Measurements from ENCODE around the gene PDE6G.
A peak's percentile ranks its signal among the peaks of the same experiment; 100 is the strongest.

The PDE6G gene

GRCh38 chr17:81656118-81656743 lies at the start of gene PDE6G:
PDE6G (minus strand) TSS chr17:81656542; CDS start chr17:81653305, 3,237 bp downstream.
- no peak for DNase-seq (ENCODE audit: low read depth in 2 of 2)

- no peak for DNase-seq (ENCODE audit: low read depth in 2 of 2)
These were observed 49.3 kb upstream of the PDE6G start for GRCh38 chr17:81705518-81706231.

GRCh38 chr17:81703747-81704654 lies 47.7 kb upstream of the PDE6G start:
- no peak for DNase-seq (ENCODE audit: low read depth in 2 of 2)

GRCh38 chr17:81702934-81703746 lies 46.8 kb upstream of the PDE6G start, which contains the start of gene MRPL12:
MRPL12 (plus strand) TSS chr17:81703367; CDS start chr17:81703502, 135 bp downstream.
- DNase-seq (ENCODE audit: low read depth in 2 of 2): peak; percentile 76 to 86

- no peak for DNase-seq (ENCODE audit: low read depth in 2 of 2)
These were observed 45.1 kb upstream of the PDE6G start for GRCh38 chr17:81701288-81702071.

- no peak for DNase-seq (ENCODE audit: low read depth in 2 of 2)
These were observed 44.3 kb upstream of the PDE6G start for GRCh38 chr17:81700353-81701287.

- no peak for DNase-seq (ENCODE audit: low read depth in 2 of 2)
These were observed 41.1 kb upstream of the PDE6G start for GRCh38 chr17:81697261-81698044.

- DNase-seq (ENCODE audit: low read depth in 2 of 2): no peak
These were observed 40.0 kb upstream of the PDE6G start for GRCh38 chr17:81696218-81696941.

- DNase-seq (ENCODE audit: low read depth in 2 of 2): no peak
These were observed 39.5 kb upstream of the PDE6G start for GRCh38 chr17:81695801-81696200.

- no peak for DNase-seq (ENCODE audit: low read depth in 2 of 2)
These were observed 38.9 kb upstream of the PDE6G start for GRCh38 chr17:81695211-81695610.

GRCh38 chr17:81694810-81695209 lies 38.5 kb upstream of the PDE6G start:
- no peak for DNase-seq (ENCODE audit: low read depth in 2 of 2)

GRCh38 chr17:81693509-81694210 lies 37.3 kb upstream of the PDE6G start:
- DNase-seq (ENCODE audit: low read depth in 2 of 2): no peak

- DNase-seq (ENCODE audit: low read depth in 2 of 2): no peak
These were observed 35.3 kb upstream of the PDE6G start for GRCh38 chr17:81691608-81692007.

- no peak for DNase-seq (ENCODE audit: low read depth in 2 of 2)
These were observed 34.9 kb upstream of the PDE6G start for GRCh38 chr17:81691196-81691595.

- no peak for DNase-seq (ENCODE audit: low read depth in 2 of 2)
These were observed 34.2 kb upstream of the PDE6G start for GRCh38 chr17:81690549-81690948.

GRCh38 chr17:81690066-81690465 lies 33.7 kb upstream of the PDE6G start:
- DNase-seq (ENCODE audit: low read depth in 2 of 2): no peak

- DNase-seq (ENCODE audit: low read depth in 2 of 2): no peak
These were observed 32.3 kb upstream of the PDE6G start for GRCh38 chr17:81688616-81689015.
